WTC11 (cell line): ENCODE results near the gene LITAFD. TPM values are rescaled to one million over a fixed set of nuclear protein-coding genes. Genes with fewer than 3 reads are reported as not detected.

Source experiments
- ATAC-seq: fragments of 200-7000 bp; cut with Tn5 transposase; 2 replicates; pipeline ENCODE4 v1.10.0; 2021; ENCODE audit warnings: mild to moderate bottlenecking, moderate library complexity
- CTCF ChIA-PET: fragments of 300-600 bp; sonication (Branson Sonifier 250); formaldehyde crosslinking; loops from one replicate; lab custom pipeline; 2021; ENCODE audit warnings: antibody characterized with exemption; lab: Charles Lee
- POLR2A ChIA-PET: fragments of 350-600 bp; sonication (Branson Sonifier 250); formaldehyde crosslinking; loops from one replicate; lab custom pipeline; 2021; ENCODE audit warnings: antibody characterized with exemption; lab: Charles Lee
- DNase-seq: peaks from one replicate; pipeline ENCODE4 v3.0.0; 2021; ENCODE audit warnings: low spot score
- H3K27ac Mint-ChIP-seq: 2 replicates; pipeline ENCODE4 v1.8.0; 2021; ENCODE audit warnings: mixed read lengths
- H3K27me3 Mint-ChIP-seq: 2 replicates; pipeline ENCODE4 v1.8.0; 2021; ENCODE audit warnings: low read depth, mild to moderate bottlenecking, moderate library complexity, mixed read lengths
- H3K36me3 Mint-ChIP-seq: 2 replicates; pipeline ENCODE4 v1.8.0; 2021; ENCODE audit warnings: mixed read lengths
- H3K4me1 Mint-ChIP-seq: 2 replicates; pipeline ENCODE4 v1.8.0; 2022; ENCODE audit warnings: mixed read lengths
- H3K4me3 Mint-ChIP-seq: 2 replicates; pipeline ENCODE4 v1.8.0; 2021; ENCODE audit warnings: mild to moderate bottlenecking, moderate library complexity, mixed read lengths
- H3K9me3 Mint-ChIP-seq: 2 replicates; pipeline ENCODE4 v1.8.0; 2021; ENCODE audit warnings: mixed read lengths
- ARID4B ChIP-seq: sonication (generic); formaldehyde crosslinking; IDR thresholded peaks from 2 replicates; pipeline ENCODE4 v1.8.0; 2023; ENCODE audit warnings: missing genetic modification reagents, mild to moderate bottlenecking, borderline replicate concordance
- E2F5 ChIP-seq: sonication (generic); formaldehyde crosslinking; IDR thresholded peaks from 2 replicates; pipeline ENCODE4 v1.8.1; 2022; ENCODE audit warnings: mild to moderate bottlenecking, moderate library complexity, missing genetic modification reagents
- EMX1 ChIP-seq: fragments of 250-450 bp; sonication (Bioruptor Pico); IDR thresholded peaks from 2 replicates; pipeline ENCODE4 v1.8.0; 2021; ENCODE audit warnings: mild to moderate bottlenecking
- FOXK1 ChIP-seq: sonication (generic); formaldehyde crosslinking; IDR thresholded peaks from 2 replicates; pipeline ENCODE4 v1.8.0; 2022; ENCODE audit warnings: mild to moderate bottlenecking, moderate library complexity, missing genetic modification reagents
- FOXP1 ChIP-seq: sonication (generic); formaldehyde crosslinking; IDR thresholded peaks from 2 replicates; pipeline ENCODE4 v1.8.0; 2022; ENCODE audit warnings: missing genetic modification reagents, mild to moderate bottlenecking, moderate library complexity, borderline replicate concordance
- FOXP4 ChIP-seq: sonication (generic); formaldehyde crosslinking; IDR thresholded peaks from 2 replicates; pipeline ENCODE4 v1.8.0; 2022; ENCODE audit warnings: mild to moderate bottlenecking, missing genetic modification reagents
- GTF2I ChIP-seq: fragments of 250-450 bp; sonication (Bioruptor Pico); conservative IDR thresholded peaks from 2 replicates; pipeline ENCODE4 v1.4.0; 2021; ENCODE audit warnings: mild to moderate bottlenecking
- HMGA2 ChIP-seq: fragments of 250-450 bp; sonication (Bioruptor Pico); IDR thresholded peaks from 2 replicates; pipeline ENCODE4 v1.4.0; 2021; ENCODE audit warnings: mild to moderate bottlenecking, moderate library complexity
- HMGXB4 ChIP-seq: sonication (generic); formaldehyde crosslinking; IDR thresholded peaks from 2 replicates; pipeline ENCODE4 v1.8.1; 2023; ENCODE audit warnings: mild to moderate bottlenecking, moderate library complexity, missing genetic modification reagents
- IRF1 ChIP-seq: sonication (generic); formaldehyde crosslinking; IDR thresholded peaks from 2 replicates; pipeline ENCODE4 v1.8.0; 2023; ENCODE audit warnings: missing genetic modification reagents
- MAX ChIP-seq: sonication (generic); formaldehyde crosslinking; IDR thresholded peaks from 2 replicates; pipeline ENCODE4 v1.8.0; 2022; ENCODE audit warnings: mild to moderate bottlenecking, missing genetic modification reagents
- SMAD3 ChIP-seq: sonication (generic); formaldehyde crosslinking; IDR thresholded peaks from 2 replicates; pipeline ENCODE4 v1.8.0; 2022; ENCODE audit warnings: missing genetic modification reagents, mild to moderate bottlenecking, borderline replicate concordance
- SP1 ChIP-seq: sonication (generic); formaldehyde crosslinking; conservative IDR thresholded peaks from 2 replicates; pipeline ENCODE4 v1.8.1; 2022; ENCODE audit warnings: missing genetic modification reagents
- ZNF219 ChIP-seq: sonication (generic); formaldehyde crosslinking; IDR thresholded peaks from 2 replicates; pipeline ENCODE4 v1.8.0; 2023; ENCODE audit warnings: missing genetic modification reagents, mild to moderate bottlenecking, borderline replicate concordance
- ZNF281 ChIP-seq: sonication (generic); formaldehyde crosslinking; IDR thresholded peaks from 2 replicates; pipeline ENCODE4 v1.8.0; 2023; ENCODE audit warnings: mild to moderate bottlenecking, missing genetic modification reagents
- ZNF423 ChIP-seq: fragments of 250-450 bp; sonication (Bioruptor Pico); IDR thresholded peaks from 2 replicates; pipeline ENCODE4 v2.1.2; 2022; ENCODE audit warnings: mild to moderate bottlenecking, moderate library complexity
- total RNA-seq: library from RNA; stranded (reverse); gene quantifications from 3 replicates; pipeline ENCODE4 v1.2.3, GENCODE V29; 2021

LITAFD gene
- total RNA-seq, 1 experiment from 2014 or later, result not detected

GRCh38 chr16:8868416-8869211, 13.5 kb upstream of the LITAFD start, which contains the start of gene CARHSP1:
CARHSP1 (minus strand) TSS chr16:8869006; CDS start chr16:8859328, 9,678 bp downstream.
- DNase-seq, result peak; percentile 92
- peaks cover 40% of the 10 kb centered on the region for H3K4me1 Mint-ChIP-seq

More at GRCh38 chr16:8868416-8869211, 13.5 kb upstream of the LITAFD start, which contains the start of gene CARHSP1:
- H3K4me3 Mint-ChIP-seq, result peak within 1 kb of the TSS; percentile 89
- ChIA-PET POLR2A (interaction anchor here (0.6 to 2.3 kb wide), 10 partner anchors 8 to 222 kb away, joined by 3 to 20 read pairs (median 4); partner anchors contain the start of gene HAPSTR1), CTCF (interaction anchor here (0.8 to 5.8 kb wide), 23 partner anchors 11 to 266 kb away, joined by 3 to 58 read pairs (median 5); partner anchors contain the start of gene HAPSTR1)
- H3K9me3 Mint-ChIP-seq, result no peaks in the 10 kb centered on the region
- peak within 1 kb of the TSS; percentile 99 for H3K27ac Mint-ChIP-seq
- H3K36me3 Mint-ChIP-seq, result no peaks in the 10 kb centered on the region
- no peak for TF ChIP-seq ZNF219 (CRISPR knock-in tag)
- 0 out of 2 replicates have a peak, but pooled peaks have one; percentile 33 for TF ChIP-seq FOXP4
- peak; percentile 57; the same call in 1 of the 2 replicates for TF ChIP-seq FOXP1
- 0 out of 2 replicates have a peak, but pooled peaks have one; percentile 21 for TF ChIP-seq ZNF423
- TF ChIP-seq HMGXB4 (CRISPR knock-in tag), result 0 out of 2 replicates have a peak, but pooled peaks have one; percentile 31
- peak; percentile 30; the same call in 1 of the 2 replicates for TF ChIP-seq SMAD3 (CRISPR knock-in tag)
- peak; percentile 19; the same call in 1 of the 2 replicates for TF ChIP-seq MAX (CRISPR knock-in tag)
- TF ChIP-seq EMX1 (CRISPR knock-in tag), result no peak
- no peak for TF ChIP-seq IRF1 (CRISPR knock-in tag)
- peak; percentile 90; the same call in 1 of the 2 replicates for TF ChIP-seq ARID4B
- TF ChIP-seq FOXK1 (CRISPR knock-in tag), result peak; percentile 64; the same call in 1 of the 2 replicates
- 0 out of 2 replicates have a peak, but pooled peaks have one; percentile 59 for TF ChIP-seq ZNF281 (CRISPR knock-in tag)
- 0 out of 2 replicates have a peak, but pooled peaks have one; percentile 21 for TF ChIP-seq HMGA2 (CRISPR knock-in tag)
- peak; percentile 58; the same call in 1 of the 2 replicates for TF ChIP-seq GTF2I (CRISPR knock-in tag)
- TF ChIP-seq SP1 (CRISPR knock-in tag), result peak; percentile 55; the same call in 1 of the 2 replicates
- 0 out of 2 replicates have a peak, but pooled peaks have one; percentile 27 for TF ChIP-seq E2F5
- H3K27me3 Mint-ChIP-seq, result no peaks in the 10 kb centered on the region
- peak; percentile 59 for ATAC-seq
